Ectodermal cell (in vitro differentiated cells): ENCODE measurements around the gene PSMA4.
"Not testable (repeated sequence)": the region's sequence is repeated elsewhere in the genome, so short reads cannot be mapped to it uniquely, and the experiment has no call there.

Experiments used
- H3K27ac ChIP-seq: 2 replicates; pipeline ENCODE4 v1.7.0; 2013; ENCODE audit warnings: mild to moderate bottlenecking, low read depth, low read length; ENCODE audit not compliant: insufficient read depth, poor library complexity, severe bottlenecking
- H3K27me3 ChIP-seq: 2 replicates; pipeline ENCODE4 v1.7.0; 2013; ENCODE audit warnings: mild to moderate bottlenecking, low read length; ENCODE audit not compliant: insufficient read depth, control insufficient read depth, poor library complexity, severe bottlenecking
- H3K36me3 ChIP-seq: one replicate; pipeline ENCODE4 v1.7.0; 2013; ENCODE audit warnings: low read length; ENCODE audit not compliant: control insufficient read depth, insufficient read depth
- H3K4me1 ChIP-seq: one replicate; pipeline ENCODE4 v1.7.0; 2013; ENCODE audit warnings: low read length; ENCODE audit not compliant: control insufficient read depth, insufficient read depth
- H3K4me3 ChIP-seq: 2 replicates; pipeline ENCODE4 v1.7.0; 2013; ENCODE audit warnings: low read depth, low read length, control low read depth; ENCODE audit not compliant: insufficient read depth
- H3K9me3 ChIP-seq: 2 replicates; pipeline ENCODE4 v1.7.0; 2013; ENCODE audit warnings: mild to moderate bottlenecking, low read length, moderate library complexity; ENCODE audit not compliant: control insufficient read depth
- WGBS, 2 experiments: methylation state at CpG; one replicate each; pipeline ENCODE4 v1.1.7; 2013; ENCODE audit warnings: missing lambda C conversion rate in 2 of 2; 5-methylcytosine and 5-hydroxymethylcytosine counted together

The PSMA4 gene

GRCh38 chr15:78527325-78527724 lies 12.9 kb upstream of the PSMA4 start:
- Histone ChIP-seq H3K36me3 (no peaks in the 10 kb centered on the region), H3K27me3 (no peaks in the 10 kb centered on the region), H3K4me3 (no peak overlapping the region), H3K27ac (no peak overlapping the region), H3K9me3 (peaks cover 3% of the 10 kb centered on the region), H3K4me1 (no peaks in the 10 kb centered on the region)
- WGBS, 2 experiments: 92 to 99% methylated on average over 4 to 5 of the region's 5 CpGs

DNA sequence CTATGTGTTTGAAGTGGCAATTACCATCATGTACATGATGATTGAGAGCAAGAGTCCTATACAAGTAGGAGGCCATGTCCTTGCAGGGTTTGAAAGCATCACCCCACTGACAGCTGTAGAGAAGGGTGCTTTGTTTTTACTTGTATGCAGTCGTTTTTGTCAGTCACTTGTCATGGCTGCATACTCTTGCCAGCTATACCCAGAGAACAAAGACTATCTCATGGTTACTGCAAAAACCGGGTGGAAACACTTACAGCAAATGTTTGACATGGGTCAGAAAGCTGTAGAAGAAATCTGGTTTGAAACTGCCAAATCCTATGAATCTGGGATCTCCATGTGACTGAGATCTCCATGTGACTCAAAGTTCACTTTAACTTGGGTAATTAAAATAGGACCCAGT lies 6.9 kb upstream of the PSMA4 start:
- WGBS, 2 experiments: 63 to 67% methylated on average over 2 of the region's 2 CpGs
- no peaks in the 10 kb centered on the region for H3K27me3 ChIP-seq
- no peak overlapping the region for H3K4me3 ChIP-seq
- no peaks in the 10 kb centered on the region for H3K4me1 ChIP-seq
- H3K27ac ChIP-seq: no peak overlapping the region
- H3K9me3 ChIP-seq: no peaks in the 10 kb centered on the region
- H3K36me3 ChIP-seq: no peaks in the 10 kb centered on the region

GRCh38 chr15:78536134-78536533 lies 4.1 kb upstream of the PSMA4 start:
- Histone ChIP-seq H3K4me3 (no peak overlapping the region), H3K27me3 (no peaks in the 10 kb centered on the region), H3K27ac (no peak overlapping the region), H3K4me1 (no peaks in the 10 kb centered on the region), H3K36me3 (no peaks in the 10 kb centered on the region), H3K9me3 (no peaks in the 10 kb centered on the region)
- WGBS, 2 experiments: 100% methylated on average over 1 of the region's 1 CpG; no CpG with 5 or more reads in 1 of the 2 experiments

- no peak overlapping the region for H3K27ac ChIP-seq
- 87 to 90% methylated on average over 4 to 5 of the region's 5 CpGs for WGBS, 2 experiments
- H3K27me3 ChIP-seq: no peaks in the 10 kb centered on the region
- peaks cover 10% of the 10 kb centered on the region for H3K4me1 ChIP-seq
- H3K9me3 ChIP-seq: no peaks in the 10 kb centered on the region
- H3K4me3 ChIP-seq: no peak overlapping the region
- no peaks in the 10 kb centered on the region for H3K36me3 ChIP-seq
These were observed 2.9 kb upstream of the PSMA4 start for GRCh38 chr15:78537266-78537905.

- no peaks in the 10 kb centered on the region for H3K36me3 ChIP-seq
- H3K9me3 ChIP-seq: no peaks in the 10 kb centered on the region
- H3K27me3 ChIP-seq: no peaks in the 10 kb centered on the region
- no peak overlapping the region for H3K4me3 ChIP-seq
- 80 to 89% methylated on average over 1 of the region's 1 CpG for WGBS, 2 experiments
- no peak overlapping the region for H3K27ac ChIP-seq
- H3K4me1 ChIP-seq: peaks cover 12% of the 10 kb centered on the region
These were observed 1.9 kb upstream of the PSMA4 start for GRCh38 chr15:78538358-78538757.

- not testable (repeated sequence) for H3K27ac ChIP-seq, H3K36me3 ChIP-seq, H3K9me3 ChIP-seq, H3K27me3 ChIP-seq
- Histone ChIP-seq H3K4me1 (peaks cover 12% of the 10 kb centered on the region), H3K4me3 (peak overlapping the region; percentile 83)
- WGBS, 2 experiments: 80 to 83% methylated on average over 18 of the region's 18 CpGs
These were observed 642 bp upstream of the PSMA4 start for GRCh38 chr15:78539464-78540140.

DNA sequence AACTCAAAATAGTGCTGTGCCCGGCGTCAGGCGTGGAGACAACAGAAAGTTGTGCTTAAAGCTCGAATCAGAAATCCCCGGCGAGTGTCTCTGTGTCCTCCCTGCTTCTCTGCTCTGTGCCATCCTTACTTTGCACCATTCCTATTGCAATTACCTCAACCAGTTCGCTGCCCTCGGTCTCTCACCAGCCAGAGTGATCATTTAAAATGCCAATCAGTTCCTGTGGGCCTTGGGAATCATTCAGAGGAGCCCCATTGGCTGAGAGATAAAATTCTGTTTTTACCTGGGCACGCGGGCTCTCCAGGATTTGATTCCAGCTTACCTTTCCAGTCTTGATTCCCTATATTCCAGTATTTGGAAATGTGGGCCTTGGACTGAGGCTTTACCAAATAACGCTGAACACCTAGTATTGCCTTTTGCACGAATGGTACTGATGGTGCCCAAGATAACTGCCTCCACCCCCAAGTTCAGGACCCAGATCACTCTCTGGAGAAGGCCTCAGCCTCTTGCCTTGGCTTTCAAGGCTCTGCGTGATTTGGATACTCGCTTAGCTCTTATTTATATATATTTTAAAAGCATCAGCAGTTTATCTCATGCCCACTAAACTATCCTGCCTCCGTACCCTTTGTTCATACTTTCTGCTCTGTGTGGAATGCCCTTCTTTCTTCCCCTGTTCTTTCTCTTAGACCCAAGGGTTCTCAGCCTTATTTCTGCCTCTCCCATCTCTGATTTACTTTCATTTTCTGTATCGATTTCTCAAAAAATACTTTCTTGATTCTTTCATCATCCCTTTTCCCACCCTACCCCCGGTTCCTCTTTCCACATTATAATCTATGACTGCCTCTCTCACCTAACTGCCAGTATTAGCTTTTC lies 863 bp downstream of the PSMA4 start:
- peak overlapping the region; percentile 83 for H3K4me3 ChIP-seq
- H3K9me3 ChIP-seq: no peaks in the 10 kb centered on the region
- no peaks in the 10 kb centered on the region for H3K27me3 ChIP-seq
- peaks cover 12% of the 10 kb centered on the region for H3K4me1 ChIP-seq
- peaks cover 15% of the 10 kb centered on the region for H3K36me3 ChIP-seq
- peak overlapping the region; percentile 86 for H3K27ac ChIP-seq
- 19 to 21% methylated on average over 17 of the region's 17 CpGs for WGBS, 2 experiments

GRCh38 chr15:78541744-78542034 lies 1.4 kb downstream of the PSMA4 start:
- WGBS, 2 experiments: 100% methylated on average over 1 of the region's 1 CpG
- peak overlapping the region; percentile 83 for H3K4me3 ChIP-seq
- peaks cover 18% of the 10 kb centered on the region for H3K36me3 ChIP-seq
- H3K9me3 ChIP-seq: no peaks in the 10 kb centered on the region
- H3K27ac ChIP-seq: no peak overlapping the region
- no peaks in the 10 kb centered on the region for H3K27me3 ChIP-seq
- peaks cover 12% of the 10 kb centered on the region for H3K4me1 ChIP-seq

DNA sequence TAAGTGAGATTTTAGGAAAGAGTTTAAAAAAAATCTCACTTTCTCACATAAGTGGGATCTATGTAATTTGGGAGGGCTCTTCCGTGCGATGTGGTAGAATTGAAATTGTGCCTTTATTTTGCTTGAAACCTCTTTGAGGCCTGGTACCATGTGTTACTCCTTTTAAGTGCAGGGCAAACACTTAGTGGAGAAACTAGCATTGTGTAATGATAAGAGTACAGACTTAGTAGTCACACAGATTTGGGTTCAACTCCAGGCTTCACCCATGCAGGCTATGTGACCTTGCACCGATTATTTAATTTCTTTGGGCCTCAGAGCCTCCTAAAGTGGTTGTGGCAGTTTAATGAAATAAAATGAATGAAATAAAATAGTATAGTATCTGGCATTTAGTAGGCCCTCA lies 2.4 kb downstream of the PSMA4 start:
- H3K36me3 ChIP-seq: peaks cover 28% of the 10 kb centered on the region
- WGBS, 2 experiments: 97 to 98% methylated on average over 3 of the region's 3 CpGs

DNA sequence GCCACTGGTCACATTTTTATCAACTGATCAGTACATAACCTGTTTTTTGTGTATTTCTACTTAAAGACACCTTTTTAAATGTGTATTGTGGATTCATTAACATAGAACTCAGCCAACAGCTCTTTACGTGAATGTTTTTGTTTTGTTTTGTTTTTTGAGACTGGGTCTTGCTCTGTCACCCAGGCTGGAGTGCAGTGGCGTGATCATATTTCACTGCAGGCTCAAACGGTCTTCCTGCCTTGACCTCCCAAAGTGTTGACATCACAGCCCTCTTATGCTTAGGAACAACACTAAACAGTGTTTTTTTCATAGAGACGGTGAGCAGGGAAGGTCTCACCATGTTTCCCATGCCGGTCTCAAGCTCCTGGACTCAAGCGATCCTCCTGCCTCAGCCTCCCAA lies 9.9 kb downstream of the PSMA4 start:
- Histone ChIP-seq H3K9me3 (no peaks in the 10 kb centered on the region), H3K27me3 (no peaks in the 10 kb centered on the region), H3K27ac (no peak overlapping the region), H3K36me3 (peaks cover 47% of the 10 kb centered on the region), H3K4me1 (no peaks in the 10 kb centered on the region), H3K4me3 (no peak overlapping the region)
- 93 to 94% methylated on average over 6 of the region's 6 CpGs for WGBS, 2 experiments

More for the DNA sequence above, 2.4 kb downstream of the PSMA4 start:
- no peaks in the 10 kb centered on the region for H3K27me3 ChIP-seq
- H3K4me3 ChIP-seq: no peak overlapping the region
- no peak overlapping the region for H3K27ac ChIP-seq
- H3K9me3 ChIP-seq: no peaks in the 10 kb centered on the region
- H3K4me1 ChIP-seq: peaks cover 12% of the 10 kb centered on the region
